CMK (cell line): ENCODE results near the gene PSAP.

Source experiments
- DNase-seq: peaks from one replicate; pipeline ENCODE4 v3.0.0-alpha.2; 2010; ENCODE audit warnings: low read depth

The PSAP gene

DNA sequence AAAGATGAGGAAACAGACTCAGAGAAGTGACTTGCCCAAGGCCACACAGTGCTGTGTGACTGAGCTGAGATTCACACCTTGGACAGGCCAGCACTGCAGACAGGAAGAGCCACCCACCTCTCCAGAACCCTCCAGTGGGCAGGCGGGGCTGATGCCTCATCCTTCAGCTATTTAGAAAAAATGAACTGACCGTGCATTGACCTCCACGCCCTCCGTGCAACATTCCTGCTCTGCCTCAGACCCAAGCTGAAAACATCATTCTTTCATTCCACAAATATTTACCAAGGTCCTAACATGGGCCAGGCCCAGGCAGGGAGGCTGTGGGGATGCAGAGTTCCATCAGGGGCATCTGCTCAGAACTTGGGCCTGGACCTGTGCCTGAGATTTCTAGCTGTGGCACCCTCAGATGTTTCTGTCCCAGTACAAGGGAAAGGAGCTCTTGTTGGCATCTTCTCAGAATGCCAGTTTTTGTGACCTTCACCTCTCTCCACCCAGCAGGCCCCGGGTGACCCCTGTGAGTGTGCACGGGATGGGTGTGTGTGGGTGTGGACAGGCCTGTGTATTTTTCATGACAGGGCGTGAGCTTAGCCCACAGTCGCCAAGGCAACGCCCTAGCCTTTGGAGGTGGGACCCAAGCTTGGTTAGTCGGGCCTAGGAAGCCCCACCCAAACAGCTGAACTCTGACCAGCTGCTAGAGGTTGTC lies 84.2 kb downstream of the PSAP start:
- DNase-seq, result no peak
